Measurements from ENCODE around the gene AAMP.

The AAMP gene

GRCh38 chr2:218253232-218253625 is 16.7 kb downstream of the AAMP start:
- Histone ChIP-seq H3K9me2 (ENCODE audit: low read depth, low read length) (no peaks in the 10 kb centered on the region), H3K4me3 (ENCODE audit: low read depth, low read length, poor library complexity, severe bottlenecking) (no peak overlapping the region), H3F3A (ENCODE audit: insufficient read depth, low read length) (peaks cover 17% of the 10 kb centered on the region), H4K20me1 (ENCODE audit: insufficient read depth, low read length) (no peaks in the 10 kb centered on the region), H3K4me2 (ENCODE audit: low read length) (no peak overlapping the region), H3K79me2 (ENCODE audit: insufficient read depth, low read length) (no peaks in the 10 kb centered on the region), H3K27me3 (ENCODE audit: insufficient read depth, low read length) (no peaks in the 10 kb centered on the region), H3K9ac (ENCODE audit: low read length) (no peak overlapping the region), H3K9me3 (ENCODE audit: low read length) (no peaks in the 10 kb centered on the region), H2AFZ (ENCODE audit: low read length) (no peak overlapping the region), H3K27ac (ENCODE audit: low read depth, low read length, poor library complexity, severe bottlenecking) (no peak overlapping the region), H3K36me3 (ENCODE audit: insufficient read depth, low read length) (peaks cover 80% of the 10 kb centered on the region), H3K4me1 (ENCODE audit: insufficient read depth, low read length, severe bottlenecking) (peaks cover 4% of the 10 kb centered on the region)
- TF ChIP-seq EZH2 (IDR thresholded peaks at IDR 0.05; ENCODE audit: borderline replicate concordance, low read length), result no peak
- TF ChIP-seq, protein P1, sequence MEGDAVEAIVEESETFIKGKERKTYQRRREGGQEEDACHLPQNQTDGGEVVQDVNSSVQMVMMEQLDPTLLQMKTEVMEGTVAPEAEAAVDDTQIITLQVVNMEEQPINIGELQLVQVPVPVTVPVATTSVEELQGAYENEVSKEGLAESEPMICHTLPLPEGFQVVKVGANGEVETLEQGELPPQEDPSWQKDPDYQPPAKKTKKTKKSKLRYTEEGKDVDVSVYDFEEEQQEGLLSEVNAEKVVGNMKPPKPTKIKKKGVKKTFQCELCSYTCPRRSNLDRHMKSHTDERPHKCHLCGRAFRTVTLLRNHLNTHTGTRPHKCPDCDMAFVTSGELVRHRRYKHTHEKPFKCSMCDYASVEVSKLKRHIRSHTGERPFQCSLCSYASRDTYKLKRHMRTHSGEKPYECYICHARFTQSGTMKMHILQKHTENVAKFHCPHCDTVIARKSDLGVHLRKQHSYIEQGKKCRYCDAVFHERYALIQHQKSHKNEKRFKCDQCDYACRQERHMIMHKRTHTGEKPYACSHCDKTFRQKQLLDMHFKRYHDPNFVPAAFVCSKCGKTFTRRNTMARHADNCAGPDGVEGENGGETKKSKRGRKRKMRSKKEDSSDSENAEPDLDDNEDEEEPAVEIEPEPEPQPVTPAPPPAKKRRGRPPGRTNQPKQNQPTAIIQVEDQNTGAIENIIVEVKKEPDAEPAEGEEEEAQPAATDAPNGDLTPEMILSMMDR (IDR thresholded peaks at IDR 0.05; ENCODE audit: low read length), result no peak

DNA sequence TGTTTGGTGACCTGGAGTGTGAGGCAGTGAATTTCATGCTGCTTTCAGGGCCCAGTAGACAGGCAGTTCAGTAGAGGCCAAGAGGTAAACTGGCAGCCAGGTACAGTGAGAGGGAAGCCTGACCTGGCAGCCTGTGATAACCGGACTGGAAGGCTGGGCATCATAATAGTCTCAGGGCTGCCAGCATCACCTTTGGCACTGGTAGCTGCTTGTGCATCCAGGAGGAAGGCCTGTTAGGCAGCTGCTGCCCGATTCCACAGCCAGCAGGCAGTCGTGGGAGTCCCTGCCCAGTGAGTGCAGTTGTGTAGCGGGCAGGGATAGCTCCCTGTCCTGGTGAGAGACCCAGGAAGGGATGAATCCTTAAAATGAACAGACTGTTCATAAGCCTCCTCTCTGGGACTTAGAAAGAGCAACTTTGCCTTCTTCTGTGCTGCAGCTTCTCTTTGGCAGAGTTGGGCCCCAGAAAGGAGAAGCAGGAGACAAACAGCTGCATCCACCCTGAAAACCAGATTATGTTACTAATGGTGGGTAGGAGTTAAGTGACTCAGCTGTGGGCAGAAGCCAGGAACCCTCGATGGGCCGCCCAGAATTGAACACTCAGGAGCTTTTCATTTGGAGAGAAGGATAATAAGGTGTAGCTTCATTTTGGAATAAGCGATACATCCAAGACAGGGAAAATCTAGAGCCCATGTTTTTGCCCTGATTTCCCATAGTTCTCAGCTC is 17.3 kb downstream of the AAMP start:
- H3K9me3 ChIP-seq (ENCODE audit: low read length), result no peaks in the 10 kb centered on the region
- peaks cover 86% of the 10 kb centered on the region for H3K36me3 ChIP-seq (ENCODE audit: insufficient read depth, low read length)
- peaks cover 17% of the 10 kb centered on the region for H3F3A ChIP-seq (ENCODE audit: insufficient read depth, low read length)
- H2AFZ ChIP-seq (ENCODE audit: low read length), result no peak overlapping the region
- no peak overlapping the region for H3K4me2 ChIP-seq (ENCODE audit: low read length)
- no peak overlapping the region for H3K4me3 ChIP-seq (ENCODE audit: low read depth, low read length, poor library complexity, severe bottlenecking)
- no peak overlapping the region for H3K9ac ChIP-seq (ENCODE audit: low read length)
- TF ChIP-seq, protein P1 (IDR thresholded peaks at IDR 0.05; ENCODE audit: low read length), result no peak
- no peak for TF ChIP-seq EZH2 (IDR thresholded peaks at IDR 0.05; ENCODE audit: borderline replicate concordance, low read length)
- no peaks in the 10 kb centered on the region for H3K9me2 ChIP-seq (ENCODE audit: low read depth, low read length)
- peaks cover 4% of the 10 kb centered on the region for H3K4me1 ChIP-seq (ENCODE audit: insufficient read depth, low read length, severe bottlenecking)
- H3K27ac ChIP-seq (ENCODE audit: low read depth, low read length, poor library complexity, severe bottlenecking), result no peak overlapping the region
- H3K79me2 ChIP-seq (ENCODE audit: insufficient read depth, low read length), result no peaks in the 10 kb centered on the region
- H4K20me1 ChIP-seq (ENCODE audit: insufficient read depth, low read length), result no peaks in the 10 kb centered on the region
- H3K27me3 ChIP-seq (ENCODE audit: insufficient read depth, low read length), result no peaks in the 10 kb centered on the region

- Histone ChIP-seq H3K4me3 (ENCODE audit: low read depth, low read length, poor library complexity, severe bottlenecking) (no peak overlapping the region), H3K4me1 (ENCODE audit: insufficient read depth, low read length, severe bottlenecking) (no peaks in the 10 kb centered on the region), H3K9ac (ENCODE audit: low read length) (no peak overlapping the region), H3K27me3 (ENCODE audit: insufficient read depth, low read length) (no peaks in the 10 kb centered on the region), H3K79me2 (ENCODE audit: insufficient read depth, low read length) (no peaks in the 10 kb centered on the region), H3K36me3 (ENCODE audit: insufficient read depth, low read length) (peaks cover 100% of the 10 kb centered on the region), H3F3A (ENCODE audit: insufficient read depth, low read length) (0 out of 2 replicates have a peak, but pooled peaks cover 11% of the 10 kb centered on the region), H4K20me1 (ENCODE audit: insufficient read depth, low read length) (no peaks in the 10 kb centered on the region), H3K9me2 (ENCODE audit: low read depth, low read length) (no peaks in the 10 kb centered on the region), H3K9me3 (ENCODE audit: low read length) (no peaks in the 10 kb centered on the region), H3K4me2 (ENCODE audit: low read length) (no peak overlapping the region), H2AFZ (ENCODE audit: low read length) (no peak overlapping the region), H3K27ac (ENCODE audit: low read depth, low read length, poor library complexity, severe bottlenecking) (no peak overlapping the region)
- TF ChIP-seq, protein P1 (IDR thresholded peaks at IDR 0.05; ENCODE audit: low read length), result no peak
- no peak for TF ChIP-seq EZH2 (IDR thresholded peaks at IDR 0.05; ENCODE audit: borderline replicate concordance, low read length)
Measured at GRCh38 chr2:218249691-218250090, 20.2 kb downstream of the AAMP start.
